Activated naive CD4-positive, alpha-beta T cell treated with anti-CD3 and anti-CD28 coated beads, Interleukin-2, amount 10 ng/mL, durations not matched to agents 7 days and 5 days (primary cell): ENCODE results near the gene TGM1.
"Not testable (repeated sequence)": the region's sequence is repeated elsewhere in the genome, so short reads cannot be mapped to it uniquely, and the experiment has no call there.

Experiments used
- CTCF ChIA-PET: fragments of 350-600 bp; sonication (Branson Sonifier 250); formaldehyde crosslinking; loops from one replicate; lab custom pipeline; 2021; ENCODE audit warnings: antibody characterized with exemption; lab: Charles Lee
- DNase-seq: peaks from one replicate; pipeline ENCODE4 v3.0.0-alpha.2; 2020
- H3K27ac Mint-ChIP-seq: one replicate; pipeline ENCODE4 v1.8.0; 2021; ENCODE audit warnings: mild to moderate bottlenecking, moderate library complexity, mixed read lengths
- H3K27me3 Mint-ChIP-seq: one replicate; pipeline ENCODE4 v1.8.0; 2021; ENCODE audit warnings: mild to moderate bottlenecking, mixed read lengths
- H3K36me3 Mint-ChIP-seq: one replicate; pipeline ENCODE4 v1.8.0; 2021; ENCODE audit warnings: mixed read lengths
- H3K4me1 Mint-ChIP-seq: one replicate; pipeline ENCODE4 v1.8.0; 2021; ENCODE audit warnings: mixed read lengths
- H3K4me3 Mint-ChIP-seq: one replicate; pipeline ENCODE4 v1.8.0; 2021; ENCODE audit warnings: mild to moderate bottlenecking, moderate library complexity, mixed read lengths
- H3K9me3 Mint-ChIP-seq: one replicate; pipeline ENCODE4 v1.8.0; 2021; ENCODE audit warnings: mixed read lengths

TGM1 gene

GRCh38 chr14:24235804-24236688 lies 26.9 kb downstream of the TGM1 start:
- Mint-ChIP-seq H3K4me1 (peaks cover 78% of the 10 kb centered on the region), H3K36me3 (peaks cover 75% of the 10 kb centered on the region), H3K27me3 (no peaks in the 10 kb centered on the region), H3K9me3 (no peaks in the 10 kb centered on the region), H3K27ac (no peak overlapping the region), H3K4me3 (no peak overlapping the region)
- CTCF ChIA-PET: interaction anchor here (0.8 to 4.5 kb wide), 5 partner anchors 8 to 196 kb away, joined by 3 to 19 read pairs (median 6); partner anchors contain the start of genes CIDEB and MDP1
- DNase-seq: no peak

- H3K4me1 Mint-ChIP-seq: peaks cover 70% of the 10 kb centered on the region
- CTCF ChIA-PET: interaction anchor here (1.2 to 4.5 kb wide), 6 partner anchors 8 to 198 kb away, joined by 4 to 19 read pairs (median 10); partner anchors contain the start of genes CIDEB, LTB4R2 and TINF2
- H3K27ac Mint-ChIP-seq: peak overlapping the region; percentile 55
- peaks cover 61% of the 10 kb centered on the region for H3K36me3 Mint-ChIP-seq
- no peak for DNase-seq
- H3K27me3 Mint-ChIP-seq: no peaks in the 10 kb centered on the region
- peak overlapping the region; percentile 48 for H3K4me3 Mint-ChIP-seq
- no peaks in the 10 kb centered on the region for H3K9me3 Mint-ChIP-seq
These were observed 28.6 kb downstream of the TGM1 start for GRCh38 chr14:24234095-24235005.

- Mint-ChIP-seq H3K9me3 (no peaks in the 10 kb centered on the region), H3K27ac (peak overlapping the region; percentile 91), H3K4me1 (peaks cover 66% of the 10 kb centered on the region), H3K27me3 (no peaks in the 10 kb centered on the region), H3K4me3 (peak overlapping the region; percentile 87), H3K36me3 (peaks cover 56% of the 10 kb centered on the region)
- DNase-seq: no peak
- CTCF ChIA-PET: interaction anchor here (1.5 to 3.2 kb wide), 3 partner anchors 9 to 76 kb away, joined by 3 to 16 read pairs (median 4); partner anchors contain the start of genes LTB4R2 and TINF2
These were observed 29.5 kb downstream of the TGM1 start for GRCh38 chr14:24233538-24233866.

GRCh38 chr14:24232645-24233537 lies 30.1 kb downstream of the TGM1 start, which contains the start of gene GMPR2:
GMPR2 (plus strand) TSS chr14:24232929; CDS start chr14:24233254, 325 bp downstream.
- H3K27ac Mint-ChIP-seq: peak within 1 kb of the TSS; percentile 91
- no peaks in the 10 kb centered on the region for H3K9me3 Mint-ChIP-seq
- no peaks in the 10 kb centered on the region for H3K27me3 Mint-ChIP-seq
- H3K4me3 Mint-ChIP-seq: peak within 1 kb of the TSS; percentile 87
- peak; percentile 46 for DNase-seq
- peaks cover 60% of the 10 kb centered on the region for H3K4me1 Mint-ChIP-seq
- CTCF ChIA-PET: interaction anchor here (1.5 to 3.2 kb wide), 3 partner anchors 10 to 77 kb away, joined by 3 to 16 read pairs (median 4); partner anchors contain the start of genes LTB4R2 and TINF2
- peaks cover 51% of the 10 kb centered on the region for H3K36me3 Mint-ChIP-seq

- DNase-seq: peak; percentile 94
- Mint-ChIP-seq H3K4me1 (peaks cover 60% of the 10 kb centered on the region), H3K4me3 (peak within 1 kb of the TSS; percentile 87), H3K36me3 (peaks cover 48% of the 10 kb centered on the region), H3K27me3 (no peaks in the 10 kb centered on the region), H3K27ac (peak within 1 kb of the TSS; percentile 91), H3K9me3 (no peaks in the 10 kb centered on the region)
- CTCF ChIA-PET: interaction anchor here (1.5 to 3.2 kb wide), 3 partner anchors 10 to 77 kb away, joined by 3 to 16 read pairs (median 4); partner anchors contain the start of genes LTB4R2 and TINF2
These were observed 30.8 kb downstream of the TGM1 start, which contains the start of gene NEDD8 for GRCh38 chr14:24232121-24232644. NEDD8 (minus strand) TSS chr14:24232367; CDS start chr14:24232267, 100 bp downstream.

- DNase-seq: peak; percentile 50
- CTCF ChIA-PET: interaction anchor here (0.9 to 1.3 kb wide), 3 partner anchors 10 to 66 kb away, joined by 3 to 4 read pairs (median 4); partner anchors contain the start of genes MDP1 and TINF2
- H3K4me1 Mint-ChIP-seq: peaks cover 61% of the 10 kb centered on the region
- H3K9me3 Mint-ChIP-seq: no peaks in the 10 kb centered on the region
- H3K4me3 Mint-ChIP-seq: peak overlapping the region; percentile 87
- H3K27ac Mint-ChIP-seq: peak overlapping the region; percentile 91
- H3K36me3 Mint-ChIP-seq: peaks cover 46% of the 10 kb centered on the region
- no peaks in the 10 kb centered on the region for H3K27me3 Mint-ChIP-seq
These were observed 31.5 kb downstream of the TGM1 start for GRCh38 chr14:24231263-24232120.

GRCh38 chr14:24228902-24229301 lies 34.1 kb downstream of the TGM1 start:
- H3K27me3 Mint-ChIP-seq: no peaks in the 10 kb centered on the region
- H3K4me1 Mint-ChIP-seq: peaks cover 42% of the 10 kb centered on the region
- CTCF ChIA-PET: interaction anchor here (0.7 to 1.5 kb wide), 5 partner anchors 8 to 80 kb away, joined by 3 to 6 read pairs (median 3); partner anchors contain the start of gene CIDEB
- H3K27ac Mint-ChIP-seq: no peak overlapping the region
- peaks cover 27% of the 10 kb centered on the region for H3K36me3 Mint-ChIP-seq
- no peak for DNase-seq
- H3K4me3 Mint-ChIP-seq: no peak overlapping the region
- no peaks in the 10 kb centered on the region for H3K9me3 Mint-ChIP-seq

GRCh38 chr14:24226473-24226872 lies 36.5 kb downstream of the TGM1 start:
- Mint-ChIP-seq H3K4me3 (no peak overlapping the region), H3K27me3 (no peaks in the 10 kb centered on the region), H3K9me3 (no peaks in the 10 kb centered on the region), H3K4me1 (peaks cover 31% of the 10 kb centered on the region), H3K36me3 (peaks cover 23% of the 10 kb centered on the region), H3K27ac (no peak overlapping the region)
- no peak for DNase-seq
- CTCF ChIA-PET: no interaction called here

- Mint-ChIP-seq H3K4me1 (peaks cover 20% of the 10 kb centered on the region), H3K36me3 (peaks cover 22% of the 10 kb centered on the region), H3K4me3 (no peak overlapping the region), H3K9me3 (no peaks in the 10 kb centered on the region), H3K27me3 (no peaks in the 10 kb centered on the region), H3K27ac (no peak overlapping the region)
- no peak for DNase-seq
- CTCF ChIA-PET: interaction anchor here (1.2 kb wide), 1 partner anchor 72 kb away, joined by 5 read pairs; no protein-coding TSS in a partner anchor
These were observed 38.3 kb downstream of the TGM1 start for GRCh38 chr14:24224618-24225071.

- H3K27me3 Mint-ChIP-seq, H3K9me3 Mint-ChIP-seq, H3K27ac Mint-ChIP-seq, CTCF ChIA-PET, H3K4me3 Mint-ChIP-seq, DNase-seq: not testable (repeated sequence)
- Mint-ChIP-seq H3K36me3 (peaks cover 22% of the 10 kb centered on the region), H3K4me1 (peaks cover 13% of the 10 kb centered on the region)
These were observed 40.0 kb downstream of the TGM1 start for GRCh38 chr14:24222987-24223386.

- Mint-ChIP-seq H3K4me1 (peaks cover 25% of the 10 kb centered on the region), H3K27ac (no peak overlapping the region), H3K9me3 (no peaks in the 10 kb centered on the region), H3K36me3 (peaks cover 23% of the 10 kb centered on the region), H3K27me3 (peaks cover 6% of the 10 kb centered on the region), H3K4me3 (no peak overlapping the region)
- CTCF ChIA-PET: interaction anchor here (0.7 to 1.1 kb wide), 3 partner anchors 12 to 78 kb away, joined by 3 to 9 read pairs (median 3); no protein-coding TSS in a partner anchor
- no peak for DNase-seq
These were observed 43.5 kb downstream of the TGM1 start for GRCh38 chr14:24219521-24219920.

GRCh38 chr14:24219080-24219479 lies 43.9 kb downstream of the TGM1 start:
- Mint-ChIP-seq H3K4me3 (no peak overlapping the region), H3K27ac (no peak overlapping the region), H3K9me3 (no peaks in the 10 kb centered on the region), H3K36me3 (peaks cover 24% of the 10 kb centered on the region), H3K4me1 (peaks cover 28% of the 10 kb centered on the region), H3K27me3 (peaks cover 6% of the 10 kb centered on the region)
- CTCF ChIA-PET: interaction anchor here (0.7 to 1.1 kb wide), 2 partner anchors 11 to 78 kb away, joined by 3 to 9 read pairs; no protein-coding TSS in a partner anchor
- DNase-seq: no peak
